NB4 (cell line): ENCODE data around the gene TUBB2B.

Experiments used
- CTCF ChIP-seq: IDR thresholded peaks from one replicate; pipeline ENCODE4 v1.5.1; 2012; ENCODE audit warnings: low read depth, low read length
- POLR2A ChIP-seq: IDR thresholded peaks from 2 replicates; pipeline ENCODE4 v1.6.1; 2011; ENCODE audit warnings: mild to moderate bottlenecking; ENCODE audit not compliant: insufficient read length; ENCODE audit errors: extremely low read depth

- TF ChIP-seq CTCF (no peak), POLR2A (no peak)
Measured at GRCh38 chr6:3273707-3274521, 46.5 kb upstream of the TUBB2B start.
